Body of pancreas (tissue), 4 donors: ENCODE data around the gene GABRP.

Experiments used
- POLR2A ChIP-seq, 3 donors: fragments of 450-650 bp; IDR thresholded peaks; one replicate each; pipeline ENCODE4 v1.6.1; 2016; ENCODE audit warnings: antibody characterized with exemption in 3 of 3, mild to moderate bottlenecking in 2 of 3
- TF ChIP-seq, protein P1 (sequence below), 7 experiments: fragments of 450-650 bp in 4 of 7; fragments of 200-600 bp in 3 of 7; sonication (generic) in 3 of 7; IDR thresholded peaks; one replicate each; pipeline ENCODE4 v1.5.1; 2016 to 2019; ENCODE audit warnings: antibody characterized with exemption in 7 of 7

- TF ChIP-seq, protein P1, sequence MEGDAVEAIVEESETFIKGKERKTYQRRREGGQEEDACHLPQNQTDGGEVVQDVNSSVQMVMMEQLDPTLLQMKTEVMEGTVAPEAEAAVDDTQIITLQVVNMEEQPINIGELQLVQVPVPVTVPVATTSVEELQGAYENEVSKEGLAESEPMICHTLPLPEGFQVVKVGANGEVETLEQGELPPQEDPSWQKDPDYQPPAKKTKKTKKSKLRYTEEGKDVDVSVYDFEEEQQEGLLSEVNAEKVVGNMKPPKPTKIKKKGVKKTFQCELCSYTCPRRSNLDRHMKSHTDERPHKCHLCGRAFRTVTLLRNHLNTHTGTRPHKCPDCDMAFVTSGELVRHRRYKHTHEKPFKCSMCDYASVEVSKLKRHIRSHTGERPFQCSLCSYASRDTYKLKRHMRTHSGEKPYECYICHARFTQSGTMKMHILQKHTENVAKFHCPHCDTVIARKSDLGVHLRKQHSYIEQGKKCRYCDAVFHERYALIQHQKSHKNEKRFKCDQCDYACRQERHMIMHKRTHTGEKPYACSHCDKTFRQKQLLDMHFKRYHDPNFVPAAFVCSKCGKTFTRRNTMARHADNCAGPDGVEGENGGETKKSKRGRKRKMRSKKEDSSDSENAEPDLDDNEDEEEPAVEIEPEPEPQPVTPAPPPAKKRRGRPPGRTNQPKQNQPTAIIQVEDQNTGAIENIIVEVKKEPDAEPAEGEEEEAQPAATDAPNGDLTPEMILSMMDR (IDR thresholded peaks at IDR 0.05): no peak
- no peak for TF ChIP-seq POLR2A (IDR thresholded peaks at IDR 0.05)
These were observed 71.0 kb downstream of the GABRP start for GRCh38 chr5:170854566-170854965.
